HG02610 (cell line): Measurements from ENCODE around the gene FBN1.

ENCODE experiments used
- ATAC-seq: cut with Tn5 transposase; IDR thresholded peaks from one replicate; pipeline ENCODE4 v1.9.1; 2021; ENCODE audit warnings: mild to moderate bottlenecking, moderate library complexity; ENCODE audit not compliant: unreplicated experiment

Gene FBN1

DNA sequence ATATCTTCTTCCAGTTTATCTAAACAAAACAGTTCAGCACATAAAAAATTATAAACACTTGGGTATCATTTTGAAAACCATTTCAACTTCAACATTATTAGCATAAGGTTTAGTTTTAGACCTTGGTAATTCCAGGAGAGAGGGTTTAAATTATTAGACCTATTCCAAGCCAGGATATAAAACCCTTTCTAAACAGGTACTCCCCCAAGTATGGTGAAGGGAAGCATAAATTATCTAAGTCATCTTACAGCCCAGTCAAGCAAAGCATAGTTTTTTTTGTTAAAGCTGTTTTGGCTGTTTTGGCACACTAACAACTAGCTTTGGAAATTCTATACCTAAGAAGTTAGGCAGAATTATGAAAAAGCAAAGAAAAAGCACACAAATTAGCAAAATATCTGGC is 87.3 kb downstream of the FBN1 start:
- ATAC-seq, result no peak

DNA sequence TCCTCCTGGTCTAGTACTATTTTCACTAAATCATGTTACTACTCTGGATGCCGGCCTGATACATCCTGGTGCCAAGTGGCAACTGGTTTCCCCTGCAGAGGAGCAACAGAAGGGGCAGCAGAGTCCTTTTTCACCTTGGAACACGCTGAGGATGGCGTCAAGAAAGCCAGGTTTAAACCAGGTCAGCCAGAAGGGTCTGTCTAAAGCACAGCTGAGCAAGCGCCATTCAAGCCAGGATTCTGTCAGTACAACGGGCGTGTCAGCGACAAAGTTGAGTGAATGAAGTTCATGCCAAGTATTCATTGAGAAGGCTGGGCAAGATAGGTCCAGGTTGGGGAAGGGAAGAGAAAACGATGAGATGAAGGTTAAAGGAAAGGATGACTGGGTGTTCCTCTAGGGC is 88.2 kb downstream of the FBN1 start:
- ATAC-seq, result no peak

DNA sequence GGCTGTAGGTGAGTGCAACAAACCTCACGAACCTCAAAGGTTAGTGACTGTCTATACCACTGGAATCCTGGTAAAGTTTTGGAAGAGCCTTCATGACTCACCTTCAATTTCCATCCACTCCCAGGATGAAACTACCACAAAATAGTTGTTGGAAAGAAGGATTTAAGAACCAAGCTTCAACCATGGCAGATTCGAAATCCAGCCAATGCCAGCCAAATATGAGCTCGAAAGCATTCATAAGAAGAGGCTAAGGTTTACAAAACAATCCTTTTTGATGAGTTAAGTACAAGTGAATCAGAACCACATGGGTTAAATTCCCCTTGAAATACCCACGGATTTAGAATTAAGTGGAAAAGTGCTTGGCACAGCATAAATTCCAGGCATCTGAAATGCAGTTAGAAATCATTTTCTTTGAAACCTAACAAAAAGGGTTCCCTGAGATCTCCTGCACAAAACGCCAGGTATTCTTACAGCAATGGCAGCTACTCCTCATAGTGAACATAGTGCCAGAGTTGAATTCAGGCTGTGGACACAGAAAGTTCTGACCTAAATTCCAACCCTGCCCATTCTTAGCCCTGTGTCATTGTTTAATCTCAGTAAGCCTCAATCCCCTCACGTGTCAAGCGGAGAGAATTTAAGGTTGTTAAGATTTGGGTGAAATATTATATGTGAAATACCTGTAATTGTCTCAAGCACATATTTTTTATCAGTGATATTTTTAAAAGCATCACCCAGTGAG is 89.2 kb downstream of the FBN1 start:
- ATAC-seq, result no peak

DNA sequence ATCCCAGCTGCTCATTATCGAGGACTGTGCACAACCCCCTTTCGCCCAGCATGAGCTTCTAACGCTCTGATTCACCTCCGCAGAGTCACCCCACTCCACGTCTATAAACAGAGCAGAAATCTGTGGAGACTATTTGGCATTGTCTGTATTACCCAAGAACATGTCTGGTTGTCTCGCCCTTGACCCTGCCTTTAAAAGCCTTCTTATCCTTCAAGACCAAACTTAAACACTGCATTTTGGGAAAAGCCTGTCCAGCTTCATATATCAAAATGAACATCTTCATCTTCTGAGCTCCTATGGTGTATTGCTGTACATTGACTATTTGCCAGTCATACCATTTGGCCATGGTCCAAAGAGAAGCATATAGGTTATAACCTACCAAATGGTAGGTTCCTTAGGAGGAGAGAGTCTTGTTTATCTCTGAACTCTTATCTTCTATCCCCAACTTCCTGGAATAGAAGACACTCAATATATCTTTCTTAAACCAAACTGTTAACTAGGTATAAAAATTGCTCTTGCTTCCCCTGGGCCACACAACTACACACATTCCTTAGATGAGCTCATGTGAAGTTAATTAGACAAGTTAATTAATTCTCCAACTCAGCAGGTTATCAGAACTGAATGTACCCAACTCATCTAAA is 90.1 kb downstream of the FBN1 start:
- ATAC-seq, result no peak

DNA sequence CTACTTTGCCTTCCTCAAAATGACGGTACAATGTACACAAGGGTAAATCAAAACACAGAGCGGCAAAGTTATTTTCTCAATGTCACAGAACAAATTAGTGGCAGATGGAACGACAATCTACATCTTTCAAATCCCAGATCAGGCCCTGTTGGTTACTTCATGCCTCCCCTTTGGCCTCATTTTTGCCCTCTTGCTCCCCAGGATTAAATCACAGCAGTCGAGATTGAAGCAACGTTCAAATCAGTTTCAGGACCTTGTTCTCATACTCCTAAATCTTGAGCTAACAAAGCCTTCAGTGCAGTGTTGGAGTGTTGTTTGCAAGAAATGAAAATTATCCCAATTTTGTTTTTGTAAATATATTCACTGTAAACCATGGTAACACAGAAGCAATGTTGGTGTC is 91.4 kb downstream of the FBN1 start:
- no peak for ATAC-seq

DNA sequence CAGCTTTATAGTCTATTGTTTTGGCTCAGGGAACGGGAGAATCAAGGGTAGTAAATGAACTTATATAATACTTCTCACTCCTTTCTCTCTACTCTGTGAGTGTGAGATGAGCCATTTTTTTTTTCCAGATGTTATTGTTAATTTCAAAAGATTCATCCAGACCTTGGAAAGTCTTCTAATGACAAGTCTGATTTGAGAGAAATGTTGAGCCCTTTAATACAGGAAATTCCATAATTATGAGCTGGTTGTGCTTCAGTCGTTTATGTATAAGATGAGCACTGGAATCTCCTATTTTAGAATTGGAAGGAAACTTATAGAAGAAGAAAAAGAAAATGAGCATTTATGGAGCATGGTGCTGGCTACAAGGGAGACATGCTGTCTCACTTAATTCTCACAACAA is 92.0 kb downstream of the FBN1 start:
- ATAC-seq, result no peak

DNA sequence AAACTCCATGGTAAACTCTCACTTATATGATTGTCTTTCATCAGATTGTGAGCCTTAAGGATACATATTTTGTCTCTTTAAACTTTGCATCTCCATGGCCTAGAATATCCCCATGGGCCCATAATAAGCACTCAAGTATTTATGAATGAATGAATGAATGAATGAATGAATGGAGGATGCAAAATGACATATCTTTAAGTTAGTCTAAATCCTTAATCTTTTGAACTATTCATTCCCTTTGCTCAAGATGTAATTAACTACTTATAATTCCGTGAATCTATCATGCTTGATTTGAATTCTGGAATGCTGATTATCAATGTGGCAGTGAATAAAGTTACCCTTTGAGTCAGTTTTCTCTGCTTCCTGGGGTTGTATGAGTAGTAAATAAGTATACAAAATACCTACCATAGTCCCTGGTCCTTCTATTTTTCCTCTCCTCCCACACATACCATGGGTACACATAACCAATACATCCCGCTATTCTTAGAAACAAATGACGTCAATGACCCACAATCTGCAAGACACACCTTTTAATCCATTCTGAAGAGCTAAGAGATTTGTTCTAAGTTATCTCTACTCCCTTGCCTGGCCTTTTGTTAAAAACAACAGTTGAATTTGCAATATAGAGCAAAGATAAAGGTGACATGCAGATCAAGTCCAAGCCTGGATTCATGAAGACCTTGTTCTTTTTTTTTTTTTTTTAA is 94.5 kb downstream of the FBN1 start:
- ATAC-seq, result no peak

DNA sequence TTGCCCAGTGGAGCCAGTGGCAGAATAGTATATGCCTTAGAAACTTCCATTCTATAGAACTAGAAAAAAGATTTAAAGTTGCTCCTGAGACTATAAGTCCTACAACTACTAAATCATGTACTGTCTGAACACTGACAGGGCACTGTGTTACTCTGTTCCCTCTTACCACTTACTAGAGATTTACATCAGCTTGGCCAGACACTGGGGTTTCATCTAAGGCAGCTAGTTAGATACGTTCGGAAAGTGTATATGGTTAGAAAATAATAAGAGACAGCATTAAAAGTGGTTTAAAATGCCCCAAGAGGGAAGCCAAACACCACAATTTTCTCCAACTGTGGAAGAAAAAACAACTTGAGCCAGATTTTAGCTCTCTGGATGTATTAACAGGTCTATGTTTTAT is 97.1 kb downstream of the FBN1 start:
- no peak for ATAC-seq

DNA sequence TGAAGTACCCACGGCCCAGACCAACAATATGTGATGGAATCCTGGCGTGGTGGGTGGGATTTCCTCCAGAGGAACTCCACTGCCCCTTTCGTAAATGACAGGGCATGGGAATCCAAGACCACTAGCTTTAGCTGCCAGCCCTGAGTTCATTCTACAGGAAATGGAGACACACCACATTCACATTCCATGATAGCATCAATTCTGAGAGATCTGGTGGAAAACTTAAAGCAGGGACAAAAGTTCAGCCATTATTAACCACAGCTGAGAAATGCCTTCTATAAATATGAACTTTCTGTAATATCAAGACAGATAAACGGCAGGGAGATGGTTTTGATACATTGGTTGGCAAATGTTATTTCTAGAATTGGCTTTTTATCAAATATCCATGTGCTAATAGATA is 98.2 kb downstream of the FBN1 start:
- no peak for ATAC-seq

DNA sequence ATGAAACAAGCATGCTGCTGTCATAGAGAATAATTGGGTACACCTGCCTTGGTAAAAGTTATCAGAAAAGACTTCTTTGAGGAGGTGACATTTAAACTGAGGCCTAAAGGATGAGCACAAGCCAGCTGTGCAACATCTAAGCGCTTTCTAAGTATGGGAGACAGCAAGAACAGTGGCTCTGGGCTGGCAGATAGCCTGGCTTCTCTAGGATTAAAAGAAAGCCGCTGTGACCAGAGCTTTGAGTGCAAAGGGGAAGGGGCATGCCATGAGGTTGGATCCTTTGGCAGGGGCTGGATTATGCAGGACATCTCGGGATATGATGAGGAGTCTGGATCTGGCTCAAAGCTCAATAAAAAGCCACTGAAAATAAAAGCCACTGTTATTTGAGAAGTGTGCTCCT is 99.2 kb downstream of the FBN1 start:
- ATAC-seq, result no peak

DNA sequence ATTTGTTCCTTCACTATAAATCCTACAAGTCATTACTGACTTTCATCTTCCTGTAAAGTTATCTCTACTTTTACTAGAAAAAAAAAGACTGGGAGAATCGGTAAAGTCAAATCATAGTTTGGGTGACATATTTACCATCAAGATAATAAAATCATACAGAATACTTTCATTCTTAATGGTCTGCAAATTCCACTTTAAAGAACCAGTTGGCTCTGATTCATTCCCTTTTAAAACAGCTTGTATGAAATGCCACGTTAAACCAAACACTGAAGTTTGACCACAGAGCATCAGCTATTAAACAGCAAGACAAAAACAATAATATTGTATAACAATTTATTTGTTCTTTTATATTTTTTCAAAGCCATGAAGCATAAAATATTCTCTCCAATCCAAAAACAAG is 100.7 kb downstream of the FBN1 start:
- ATAC-seq, result no peak

DNA sequence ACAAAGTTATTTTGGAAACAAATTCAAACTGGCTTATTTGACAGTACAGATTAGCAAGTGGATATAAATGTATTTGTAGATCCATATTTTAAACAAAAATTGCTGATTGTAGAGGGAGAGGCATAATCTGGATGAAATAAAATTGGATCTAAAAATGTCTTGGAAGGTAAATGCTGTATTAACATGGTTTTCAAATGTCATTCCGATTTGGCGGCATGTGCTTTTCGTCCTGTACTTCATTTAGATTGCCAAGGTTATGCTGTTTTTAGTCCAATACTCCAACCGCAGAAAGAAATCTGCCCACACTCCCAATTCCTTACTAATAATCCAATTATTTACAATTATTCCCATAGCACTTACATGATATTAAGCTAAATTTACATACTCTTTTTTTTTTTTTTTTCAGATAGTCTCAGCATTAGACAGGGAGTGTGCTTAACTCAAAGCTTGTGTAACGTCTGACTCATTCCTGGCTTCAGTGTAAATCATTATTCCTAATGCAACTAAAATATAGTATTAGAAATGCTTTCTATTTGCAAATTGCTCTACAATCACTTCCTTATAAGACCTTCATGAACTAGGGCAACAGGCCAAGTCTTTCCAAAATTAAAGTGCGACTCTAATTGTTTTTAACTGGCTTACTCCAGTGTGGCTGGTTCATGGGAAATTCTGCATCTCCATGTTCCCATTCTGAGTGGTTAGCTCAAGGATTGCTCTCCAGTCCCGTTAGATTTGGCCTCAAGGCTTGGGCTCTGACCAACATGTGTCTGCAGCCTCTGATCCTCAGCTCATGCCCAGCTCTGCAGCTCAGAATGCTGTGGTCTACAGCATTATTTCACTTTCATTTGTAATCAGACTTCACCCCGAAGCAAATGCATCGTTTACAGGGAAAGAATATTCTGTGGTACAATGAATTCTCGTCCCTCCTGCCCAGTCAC is 103.9 kb downstream of the FBN1 start:
- ATAC-seq, result peak; percentile 53

DNA sequence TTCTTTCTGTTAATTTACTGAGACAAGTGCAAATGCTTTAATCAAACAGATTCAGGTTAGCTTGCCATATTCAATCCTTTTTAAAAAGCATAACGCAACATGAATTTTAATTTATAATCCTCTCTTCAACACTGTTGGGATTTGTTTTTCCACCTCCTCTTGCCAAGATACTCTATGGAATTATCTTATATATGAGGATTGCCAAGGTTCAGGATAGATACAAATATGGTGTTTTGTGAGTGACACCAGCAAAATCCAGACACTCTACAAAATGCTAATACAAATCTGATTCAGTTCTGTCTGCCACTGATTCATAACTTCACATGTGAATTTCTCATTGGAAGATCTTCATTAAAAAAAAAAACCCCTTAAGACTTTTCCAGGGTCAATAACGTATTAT is 104.8 kb downstream of the FBN1 start:
- ATAC-seq, result no peak

DNA sequence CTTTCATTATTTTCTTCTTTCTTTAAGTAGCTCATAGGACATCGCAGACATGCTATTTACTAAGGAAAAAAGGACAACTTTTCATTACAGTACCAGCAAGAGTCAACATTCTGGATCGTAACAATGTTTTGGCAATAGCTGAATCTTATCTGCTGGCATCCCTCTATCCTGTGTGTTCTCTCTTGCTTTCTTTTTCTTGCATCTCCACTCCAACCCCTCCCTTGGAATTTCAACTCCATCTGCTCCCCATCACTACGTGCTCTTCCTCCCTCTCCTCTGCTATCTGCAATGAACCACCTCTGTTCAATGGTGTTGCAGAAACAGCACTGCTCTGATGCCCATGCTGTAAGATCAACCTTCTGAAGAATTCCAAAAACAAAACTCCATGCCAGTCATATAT is 106.6 kb downstream of the FBN1 start:
- ATAC-seq, result no peak

DNA sequence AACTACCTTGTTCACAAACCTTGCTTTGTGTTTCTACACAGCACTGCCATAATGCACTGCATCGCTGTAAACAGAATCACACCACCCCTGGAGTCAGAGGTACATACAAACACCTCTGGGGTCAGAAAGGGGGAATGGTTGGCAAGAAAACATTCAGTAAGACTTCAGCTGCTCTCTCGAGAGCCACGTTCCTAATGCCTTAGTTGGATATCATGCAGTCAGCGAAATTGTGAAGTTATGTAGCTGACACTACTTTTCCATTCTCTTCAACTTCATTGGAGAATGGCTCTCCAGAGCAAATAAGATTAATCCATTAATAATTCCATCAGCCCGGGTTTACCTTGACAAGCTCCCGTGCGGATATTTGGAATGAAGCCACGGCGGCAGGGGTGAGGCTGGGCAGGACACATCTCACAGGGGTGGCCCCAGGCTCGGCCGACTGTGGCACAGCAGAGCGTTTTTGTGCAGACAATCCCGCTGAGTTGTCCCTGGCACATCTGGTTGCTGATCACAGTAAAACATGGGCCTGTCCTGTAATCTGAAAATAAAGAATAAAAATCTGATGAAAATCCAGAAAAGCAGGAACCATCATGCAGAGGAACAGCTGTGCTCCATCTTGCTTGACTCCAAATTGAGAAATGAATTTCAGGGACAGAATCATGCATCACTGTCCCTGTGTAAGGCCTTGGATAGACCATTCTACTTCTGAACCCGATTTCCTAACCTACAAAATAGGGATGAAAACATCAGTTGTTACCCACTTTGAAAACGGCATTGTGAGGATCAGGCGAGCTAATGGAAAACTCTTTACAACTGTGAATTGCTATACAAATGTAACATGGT is 108.0 kb downstream of the FBN1 start:
- no peak for ATAC-seq

DNA sequence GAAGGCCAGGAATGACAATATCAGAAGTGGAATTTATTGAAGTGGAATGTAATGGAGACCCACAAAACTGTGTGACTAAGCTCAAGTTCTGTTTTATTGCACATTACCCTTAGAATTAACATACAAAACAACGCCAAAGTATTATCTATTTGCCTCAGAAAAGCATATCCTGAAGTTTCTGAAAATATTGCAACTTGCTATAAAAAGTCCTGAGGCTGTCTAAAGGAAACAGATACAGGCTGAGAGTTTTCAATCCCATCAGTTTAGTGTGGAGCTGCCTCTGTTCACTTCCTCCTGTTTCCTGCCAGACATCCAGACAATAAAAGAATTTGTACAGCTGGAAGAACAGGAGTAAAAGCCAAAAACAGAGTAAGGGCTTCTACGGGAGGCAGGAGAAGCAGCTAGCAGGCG is 108.8 kb downstream of the FBN1 start:
- ATAC-seq, result no peak

DNA sequence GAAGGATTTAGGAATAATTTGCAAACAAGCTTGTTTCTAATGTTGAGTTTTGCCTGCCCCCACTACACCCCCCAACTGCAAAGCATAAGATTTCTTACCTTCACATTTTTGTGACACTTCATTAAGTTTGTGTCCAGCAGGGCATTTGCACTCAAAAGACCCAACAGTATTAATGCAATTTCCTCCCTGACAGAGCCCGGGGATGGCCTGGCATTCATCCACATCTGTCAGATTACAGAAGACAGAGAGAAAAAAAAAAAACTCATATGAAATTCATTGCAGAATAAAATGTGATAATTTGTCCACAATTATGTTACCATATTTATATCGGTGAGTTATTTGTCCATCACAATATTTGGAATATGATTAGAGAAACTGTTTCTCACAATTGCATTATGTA is 111.5 kb downstream of the FBN1 start:
- no peak for ATAC-seq

DNA sequence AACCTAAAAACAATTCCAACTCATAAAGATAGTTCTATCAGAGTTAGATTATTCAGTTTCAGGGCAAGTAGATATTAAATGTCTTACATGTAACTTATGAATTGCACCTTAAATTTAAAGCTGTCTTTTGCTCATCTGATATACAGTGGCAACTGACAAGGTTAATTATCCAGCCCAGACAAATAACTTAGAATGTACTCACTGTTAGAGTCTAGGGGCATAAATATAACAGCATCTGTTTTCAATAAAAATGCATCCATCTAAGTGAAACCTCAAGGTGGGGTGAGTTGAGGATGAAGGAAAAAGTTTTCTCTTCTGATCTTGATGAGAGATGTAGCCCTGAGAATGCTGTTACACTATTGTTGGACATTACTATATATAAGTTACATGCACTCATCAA is 112.6 kb downstream of the FBN1 start:
- no peak for ATAC-seq

DNA sequence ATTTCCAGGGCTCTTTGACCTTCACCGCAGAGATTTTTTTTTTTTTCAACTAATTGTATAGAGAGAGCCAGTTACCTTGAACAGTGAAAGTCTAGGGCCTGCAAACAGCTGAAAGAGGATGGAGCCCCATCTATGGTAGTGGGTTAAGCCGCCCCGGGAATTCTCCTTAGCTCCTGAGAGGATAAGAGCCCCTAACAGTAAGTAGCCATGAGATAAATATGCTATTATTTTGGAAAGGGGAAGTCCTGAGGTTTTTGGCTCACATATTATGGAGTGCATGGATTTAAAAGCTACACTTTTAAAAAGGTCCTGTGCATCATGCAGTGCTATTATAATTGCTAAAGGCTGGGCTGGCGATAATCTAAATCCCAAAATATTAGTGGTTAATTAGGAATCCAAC is 115.0 kb downstream of the FBN1 start:
- ATAC-seq, result no peak

DNA sequence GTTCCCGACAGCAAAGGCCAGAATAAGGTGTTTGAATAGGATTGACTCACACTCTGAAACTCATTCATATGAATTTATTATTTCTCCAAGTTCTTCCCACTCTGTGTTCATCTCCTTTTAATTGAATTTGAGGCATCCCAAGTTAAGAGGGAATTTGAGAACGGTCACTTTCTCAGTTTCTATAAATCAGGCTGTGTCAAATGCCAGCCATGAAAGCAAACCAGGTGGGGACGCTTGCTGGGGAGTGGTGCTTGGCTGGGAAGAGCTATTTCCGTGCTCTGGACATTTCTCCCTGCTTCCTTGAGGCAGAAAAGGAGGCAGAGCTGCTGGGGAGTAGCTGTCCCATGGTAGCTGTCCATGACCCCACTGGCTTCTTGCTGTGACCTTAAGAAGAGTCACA is 116.6 kb downstream of the FBN1 start:
- ATAC-seq, result no peak
